Vagina (tissue), 2 donors: ENCODE results near the gene RABL3. TPM values are rescaled to one million over a fixed set of nuclear protein-coding genes. Genes with fewer than 3 reads are reported as not detected.
"Not testable (repeated sequence)": the region's sequence is repeated elsewhere in the genome, so short reads cannot be mapped to it uniquely, and the experiment has no call there.

Experiments
- DNase-seq, 2 donors: peaks; one replicate each; pipeline ENCODE4 v3.0.0-alpha.2; 2017; ENCODE audit errors: extremely low spot score in 2 of 2
- H3K27ac ChIP-seq: fragments of 200-600 bp; sonication (generic); one replicate; pipeline ENCODE4 v1.5.1; 2019
- H3K27me3 ChIP-seq: fragments of 200-600 bp; sonication (generic); one replicate; pipeline ENCODE4 v1.5.1; 2019
- H3K36me3 ChIP-seq, 2 donors: fragments of 200-600 bp; sonication (generic); one replicate each; pipeline ENCODE4 v1.5.1; 2017 to 2019
- H3K4me1 ChIP-seq: fragments of 200-600 bp; sonication (generic); one replicate; pipeline ENCODE4 v1.5.1; 2019
- H3K4me3 ChIP-seq, 2 donors: fragments of 200-600 bp; sonication (generic); 1 replicate in 1 of 2; 2 replicates in 1 of 2; pipeline ENCODE4 v1.5.1; 2016 to 2019
- H3K9me3 ChIP-seq: fragments of 200-600 bp; sonication (generic); one replicate; pipeline ENCODE4 v1.5.1; 2019
- CTCF ChIP-seq, 3 experiments: fragments of 450-650 bp in 2 of 3; fragments of 200-600 bp in 1 of 3; sonication (generic) in 1 of 3; IDR thresholded peaks; one replicate each; pipeline ENCODE4 v1.5.1; 2017 to 2019; ENCODE audit warnings: antibody characterized with exemption in 3 of 3, mild to moderate bottlenecking in 2 of 3, moderate library complexity in 2 of 3
- POLR2A ChIP-seq, 2 donors: fragments of 450-650 bp; IDR thresholded peaks; one replicate each; pipeline ENCODE4 v1.6.1; 2017; ENCODE audit warnings: antibody characterized with exemption in 2 of 2, mild to moderate bottlenecking in 2 of 2, moderate library complexity in 2 of 2
- POLR2AphosphoS5 ChIP-seq, 2 donors: sonication (generic); formaldehyde crosslinking; IDR thresholded peaks; one replicate each; pipeline ENCODE4 v1.9.0; 2017; ENCODE audit warnings: antibody characterized with exemption in 2 of 2, mild to moderate bottlenecking in 2 of 2, low read depth in 1 of 2; ENCODE audit not compliant: insufficient read depth in 1 of 2
- intact Hi-C: fragments of 100-400 bp; cut with DNase I; formaldehyde crosslinking; loops from one replicate; pipeline ENCODE4 v1.15.1; 2023
- total RNA-seq: library from RNA; depleted of rRNA; stranded (reverse); fragments of >200 nt; gene quantifications from one replicate; pipeline ENCODE4 v1.2.3, GENCODE V29; 2016

The RABL3 gene
- total RNA-seq, 1 donor from 2014 or later, result 12.8 TPM

DNA sequence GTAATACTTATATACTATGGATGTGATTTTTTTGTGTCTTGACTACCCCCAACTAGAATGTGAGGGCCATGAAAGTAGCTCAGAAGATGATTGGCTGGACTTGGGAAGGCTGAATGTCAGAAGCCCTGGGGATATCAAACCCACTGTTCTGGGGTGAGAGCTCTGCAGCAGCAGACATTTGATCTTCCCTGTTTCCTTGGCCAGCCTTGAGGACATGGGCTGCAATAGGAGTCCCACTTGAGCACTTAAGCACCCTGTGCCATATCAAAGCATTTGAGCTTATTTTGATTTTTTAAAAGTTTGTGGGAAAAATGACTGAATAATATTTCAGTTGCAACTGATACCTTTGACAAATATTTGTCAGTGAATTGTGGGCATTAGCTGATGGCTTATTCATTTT is 21.9 kb upstream of the RABL3 start:
- TF ChIP-seq CTCF (IDR thresholded peaks at IDR 0.05), result no peak
- intact Hi-C loops, result no loop called here
- Histone ChIP-seq H3K9me3 (no peaks in the 10 kb centered on the region), H3K27me3 (no peaks in the 10 kb centered on the region), H3K27ac (no peak overlapping the region), H3K4me1 (peaks cover 39% of the 10 kb centered on the region), H3K36me3 (no peaks in the 10 kb centered on the region), H3K4me3 (no peak overlapping the region)
- no peak for DNase-seq

DNA sequence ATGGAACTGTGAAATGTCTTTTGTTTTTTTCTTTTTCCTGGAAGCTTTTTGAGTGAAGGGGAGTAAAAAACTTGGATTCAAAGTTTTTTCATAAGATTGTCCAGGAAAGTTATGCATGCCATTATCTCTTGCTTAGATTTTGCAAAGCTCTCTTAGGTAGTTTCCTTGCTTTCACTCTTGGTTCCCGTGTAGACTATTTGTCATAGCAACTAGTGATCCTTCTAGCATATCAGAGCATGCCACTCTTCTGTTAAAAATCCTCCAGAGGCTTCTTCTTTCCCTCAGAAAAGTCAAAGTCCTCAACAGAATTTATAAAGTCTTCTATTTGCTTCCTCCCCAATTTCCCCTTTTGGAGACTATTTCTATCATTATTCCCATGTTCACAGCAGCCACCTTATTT is 21.3 kb upstream of the RABL3 start:
- Histone ChIP-seq H3K4me3 (no peak overlapping the region), H3K4me1 (peaks cover 36% of the 10 kb centered on the region), H3K36me3 (no peaks in the 10 kb centered on the region), H3K9me3 (no peaks in the 10 kb centered on the region), H3K27ac (no peak overlapping the region), H3K27me3 (no peaks in the 10 kb centered on the region)
- intact Hi-C loops, result no loop called here
- TF ChIP-seq POLR2AphosphoS5 (IDR thresholded peaks at IDR 0.05; ENCODE audit: insufficient read depth in 1 of 2, low read depth in 1 of 2), result no peak
- no peak for TF ChIP-seq POLR2A (IDR thresholded peaks at IDR 0.05)
- no peak for TF ChIP-seq CTCF (IDR thresholded peaks at IDR 0.05)
- no peak for DNase-seq

GRCh38 chr3:120762615-120763014 is 20.3 kb upstream of the RABL3 start:
- DNase-seq, result no peak
- Histone ChIP-seq H3K36me3 (no peaks in the 10 kb centered on the region), H3K27ac (no peak overlapping the region), H3K9me3 (no peaks in the 10 kb centered on the region), H3K4me3 (no peak overlapping the region), H3K27me3 (no peaks in the 10 kb centered on the region), H3K4me1 (peaks cover 26% of the 10 kb centered on the region)
- intact Hi-C loops, result no loop called here
- TF ChIP-seq POLR2A (IDR thresholded peaks at IDR 0.05) (no peak), POLR2AphosphoS5 (IDR thresholded peaks at IDR 0.05; ENCODE audit: insufficient read depth in 1 of 2, low read depth in 1 of 2) (no peak), CTCF (IDR thresholded peaks at IDR 0.05) (no peak)

DNA sequence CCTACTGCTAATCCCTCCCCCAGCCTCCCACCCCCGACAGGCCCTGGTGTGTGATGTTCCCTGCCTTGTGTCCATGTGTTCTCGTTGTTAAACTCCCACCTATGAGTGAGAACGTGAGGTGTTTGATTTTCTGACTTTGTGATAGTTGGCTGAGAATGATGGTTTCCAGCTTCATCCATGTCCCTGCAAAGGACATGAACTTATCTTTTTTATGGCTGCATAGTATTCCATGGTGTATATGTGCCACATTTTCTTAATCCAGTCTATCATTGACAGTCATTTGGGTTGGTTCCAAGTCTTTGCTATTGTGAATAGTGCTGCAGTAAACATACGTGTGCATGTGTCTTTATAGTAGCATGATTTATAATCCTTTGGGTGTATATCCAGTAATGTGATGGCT is 16.2 kb upstream of the RABL3 start:
- H3K9me3 ChIP-seq, H3K27ac ChIP-seq, H3K36me3 ChIP-seq, H3K27me3 ChIP-seq, intact Hi-C loops, H3K4me3 ChIP-seq, DNase-seq, H3K4me1 ChIP-seq: not testable (repeated sequence)

DNA sequence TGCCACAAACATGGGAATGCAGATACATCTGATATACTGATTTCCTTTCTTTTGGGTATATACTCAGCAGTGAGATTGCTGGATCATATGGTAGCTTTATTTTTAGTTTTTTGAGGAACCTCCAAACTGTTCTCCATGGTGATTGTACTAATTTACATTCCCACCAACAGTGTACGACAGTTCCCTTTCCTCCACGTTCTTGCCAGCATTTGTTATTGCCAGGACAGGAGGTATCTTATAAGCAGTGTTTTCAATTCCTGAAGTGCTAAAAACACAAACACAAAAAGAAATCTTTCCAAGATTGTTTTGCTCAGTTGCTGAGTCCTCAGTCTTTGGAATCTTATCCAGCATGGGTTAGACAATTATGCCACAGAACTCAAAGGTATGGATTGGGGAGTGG is 13.7 kb upstream of the RABL3 start:
- DNase-seq, result no peak
- H3K36me3 ChIP-seq, result peaks cover 0 to 6% of the 10 kb centered on the region in 2 donors
- no peak for TF ChIP-seq POLR2A (IDR thresholded peaks at IDR 0.05)
- no peak for TF ChIP-seq POLR2AphosphoS5 (IDR thresholded peaks at IDR 0.05; ENCODE audit: insufficient read depth in 1 of 2, low read depth in 1 of 2)
- TF ChIP-seq CTCF (IDR thresholded peaks at IDR 0.05), result no peak
- no peaks in the 10 kb centered on the region for H3K27me3 ChIP-seq
- H3K27ac ChIP-seq, result no peak overlapping the region
- H3K4me1 ChIP-seq, result no peaks in the 10 kb centered on the region
- H3K9me3 ChIP-seq, result no peaks in the 10 kb centered on the region
- no peak overlapping the region for H3K4me3 ChIP-seq
- intact Hi-C loops, result no loop called here

DNA sequence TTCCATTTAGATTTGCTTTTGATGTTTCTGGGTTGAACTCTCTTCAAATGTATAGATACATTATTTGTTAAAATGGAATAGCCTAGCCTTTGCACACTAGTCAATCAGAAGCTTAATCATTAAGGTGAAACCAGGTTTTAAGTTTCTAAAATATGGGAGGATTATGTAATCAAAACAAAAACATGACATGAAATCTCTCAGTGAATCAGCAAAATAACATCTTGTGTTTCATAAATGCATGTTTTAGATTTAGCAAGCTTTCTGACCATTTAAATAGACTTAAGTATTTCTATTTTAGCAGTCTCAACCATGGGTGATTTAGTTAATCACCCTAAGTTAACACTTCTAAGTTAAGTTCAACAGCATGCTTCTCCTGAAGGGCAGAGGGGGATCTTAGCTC is 11.5 kb upstream of the RABL3 start:
- no peak for DNase-seq
- no peak for TF ChIP-seq CTCF (IDR thresholded peaks at IDR 0.05)
- TF ChIP-seq POLR2AphosphoS5 (IDR thresholded peaks at IDR 0.05; ENCODE audit: insufficient read depth in 1 of 2, low read depth in 1 of 2), result no peak
- no peak for TF ChIP-seq POLR2A (IDR thresholded peaks at IDR 0.05)

More for the DNA sequence above, 11.5 kb upstream of the RABL3 start:
- peaks cover 12% of the 10 kb centered on the region for H3K4me1 ChIP-seq
- no peak overlapping the region for H3K27ac ChIP-seq
- no peaks in the 10 kb centered on the region for H3K27me3 ChIP-seq
- no peaks in the 10 kb centered on the region for H3K9me3 ChIP-seq
- H3K36me3 ChIP-seq, result peaks cover 0 to 12% of the 10 kb centered on the region in 2 donors
- no peak overlapping the region for H3K4me3 ChIP-seq
- intact Hi-C loops, result no loop called here
